GM18498 (cell line): Measurements from ENCODE around the gene JAK1.
"Not testable (repeated sequence)": the region's sequence is repeated elsewhere in the genome, so short reads cannot be mapped to it uniquely, and the experiment has no call there.

Source experiments
- ATAC-seq: cut with Tn5 transposase; IDR thresholded peaks from one replicate; pipeline ENCODE4 v1.9.1; 2021; ENCODE audit warnings: mild to moderate bottlenecking, moderate library complexity; ENCODE audit not compliant: unreplicated experiment

JAK1 gene

GRCh38 chr1:64844175-64844574, 122.2 kb downstream of the JAK1 start:
- no peak for ATAC-seq

GRCh38 chr1:64843675-64844074, 122.7 kb downstream of the JAK1 start:
- ATAC-seq: no peak

DNA sequence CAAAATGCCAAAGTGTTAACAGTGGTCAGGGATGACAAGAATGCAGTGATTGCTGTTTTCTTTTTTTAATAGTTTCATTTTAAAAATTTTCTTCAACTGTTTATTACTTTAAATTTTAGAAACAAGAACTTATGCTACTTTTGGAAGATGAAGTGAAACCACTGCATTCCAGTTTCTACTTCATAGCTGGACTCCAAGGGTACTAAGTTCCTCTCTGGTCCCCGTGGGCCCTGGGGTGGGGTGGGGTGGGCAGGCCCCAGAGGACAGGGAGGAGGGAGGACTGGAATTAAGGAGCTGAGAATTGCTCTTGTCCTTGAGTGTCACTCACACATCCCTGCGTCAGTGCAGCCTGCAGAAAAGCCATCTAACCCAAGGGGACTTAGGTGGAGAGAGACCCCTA, 124.1 kb downstream of the JAK1 start:
- ATAC-seq: no peak

DNA sequence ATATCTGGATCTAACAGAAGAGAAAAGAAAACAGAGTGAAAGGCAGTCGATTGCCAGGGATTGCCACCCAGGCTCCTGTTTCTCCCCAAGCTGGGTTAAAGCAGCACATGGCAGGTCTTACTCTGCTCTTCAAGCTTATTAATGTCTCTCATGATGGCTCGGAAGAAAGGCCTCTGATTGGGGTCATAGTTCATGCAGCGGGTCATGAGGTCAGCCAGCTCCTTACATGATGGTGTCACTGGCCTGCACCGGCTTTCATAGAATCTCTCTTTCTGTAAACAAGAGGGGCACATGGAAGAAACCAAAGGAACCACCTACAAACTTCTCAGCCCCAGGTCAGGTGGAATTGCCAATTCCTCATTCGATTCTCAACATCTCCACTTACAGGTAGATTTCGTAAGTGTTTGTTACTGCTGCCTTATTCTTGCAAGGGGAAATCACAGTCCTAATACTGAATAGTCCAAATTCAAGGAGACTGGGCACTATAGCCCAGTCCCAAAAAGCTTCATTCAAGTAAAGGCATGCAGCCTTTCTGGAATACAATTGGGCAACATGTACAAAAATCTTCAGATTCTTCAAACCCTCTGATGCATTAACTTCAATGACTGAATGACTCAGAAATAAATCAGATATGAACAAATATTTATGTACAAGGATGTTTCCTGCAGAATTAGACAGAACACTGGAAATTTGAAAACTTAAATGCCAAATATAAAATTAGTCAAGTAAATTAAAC, 124.9 kb downstream of the JAK1 start:
- no peak for ATAC-seq

GRCh38 chr1:64839732-64840405, 126.5 kb downstream of the JAK1 start:
- ATAC-seq: no peak

GRCh38 chr1:64839261-64839660, 127.1 kb downstream of the JAK1 start:
- ATAC-seq: no peak

GRCh38 chr1:64838486-64838885, 127.9 kb downstream of the JAK1 start:
- ATAC-seq: no peak

GRCh38 chr1:64836802-64837201, 129.5 kb downstream of the JAK1 start:
- ATAC-seq: no peak

- no peak for ATAC-seq
These were observed 131.6 kb downstream of the JAK1 start for GRCh38 chr1:64834734-64835133.

- no peak for ATAC-seq
These were observed 136.2 kb downstream of the JAK1 start for GRCh38 chr1:64830030-64830651.

GRCh38 chr1:64829411-64830029, 136.8 kb downstream of the JAK1 start:
- ATAC-seq: no peak

DNA sequence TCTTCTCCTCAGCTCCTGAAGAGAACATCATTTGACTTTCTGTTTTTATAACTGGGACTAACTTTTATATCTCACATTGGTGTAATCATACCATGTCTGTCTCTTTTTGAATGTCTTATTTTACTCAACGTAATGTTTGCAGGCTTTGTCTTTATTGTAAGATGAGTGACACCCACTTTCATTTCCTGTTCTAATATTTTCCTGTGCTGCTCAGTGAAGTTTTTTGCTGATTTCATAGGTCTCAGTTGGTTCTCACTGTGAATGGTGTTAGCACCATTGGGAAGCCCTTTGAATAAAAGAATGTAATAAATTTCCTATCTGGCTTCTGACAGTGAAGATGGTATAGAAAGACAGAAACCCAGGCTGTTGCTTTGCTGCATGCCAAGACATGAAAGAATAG, 137.5 kb downstream of the JAK1 start:
- no peak for ATAC-seq

GRCh38 chr1:64826991-64827390, 139.4 kb downstream of the JAK1 start:
- ATAC-seq: peak; percentile 74

DNA sequence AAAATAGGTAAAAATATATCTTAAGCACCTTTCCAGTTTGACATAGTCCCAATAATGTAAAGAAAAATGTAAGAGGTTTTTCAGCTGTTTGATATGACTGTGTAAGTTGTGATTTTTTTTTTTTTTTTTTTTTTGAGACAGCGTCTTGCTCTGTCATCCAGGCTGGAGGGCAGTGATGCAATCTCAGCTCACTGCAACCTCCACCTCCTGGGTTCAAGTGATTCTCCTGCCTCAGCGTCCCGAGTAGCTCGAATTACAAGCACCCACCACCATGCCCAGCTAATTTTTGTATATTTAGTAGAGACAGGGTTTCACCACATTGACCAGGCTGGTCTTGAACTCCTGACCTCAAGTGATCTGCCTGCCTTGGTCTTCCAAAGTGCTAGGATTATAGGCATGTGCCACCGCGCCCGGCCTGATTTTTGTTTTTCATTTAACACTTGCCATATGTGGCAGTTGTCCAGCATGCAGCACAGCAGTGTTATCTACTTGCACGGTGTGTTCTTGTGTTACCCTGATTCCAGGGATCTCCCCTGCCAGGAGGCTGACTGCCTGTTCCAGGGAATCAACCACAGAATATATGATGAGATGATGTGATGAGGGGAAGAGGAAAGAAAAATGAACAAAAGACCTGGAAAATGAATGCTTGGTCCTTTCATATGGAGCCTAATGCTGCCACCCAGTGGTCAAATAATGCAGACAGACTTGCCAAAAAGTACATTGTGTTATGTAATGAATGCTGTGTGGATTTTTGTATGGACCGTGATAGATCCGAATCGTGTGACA, 142.5 kb downstream of the JAK1 start:
- ATAC-seq: peak; percentile 61

DNA sequence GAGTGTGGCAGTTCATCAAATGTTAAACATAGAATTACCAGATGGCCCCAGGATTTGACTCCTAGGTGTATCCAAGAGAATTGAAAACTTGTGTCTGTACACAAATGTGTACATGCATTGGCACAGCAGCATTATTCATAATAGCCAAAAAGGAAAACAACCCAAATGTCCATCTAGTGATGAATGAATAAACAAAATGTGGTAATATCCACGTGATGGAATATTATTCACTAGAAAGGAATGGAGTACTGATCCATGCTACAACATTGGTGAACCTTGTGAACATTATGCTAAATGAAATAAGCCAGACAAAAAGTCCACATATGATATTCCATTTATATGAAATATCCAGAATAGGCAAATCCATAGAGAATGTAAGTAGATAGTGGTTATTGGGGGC, 143.7 kb downstream of the JAK1 start:
- no peak for ATAC-seq

DNA sequence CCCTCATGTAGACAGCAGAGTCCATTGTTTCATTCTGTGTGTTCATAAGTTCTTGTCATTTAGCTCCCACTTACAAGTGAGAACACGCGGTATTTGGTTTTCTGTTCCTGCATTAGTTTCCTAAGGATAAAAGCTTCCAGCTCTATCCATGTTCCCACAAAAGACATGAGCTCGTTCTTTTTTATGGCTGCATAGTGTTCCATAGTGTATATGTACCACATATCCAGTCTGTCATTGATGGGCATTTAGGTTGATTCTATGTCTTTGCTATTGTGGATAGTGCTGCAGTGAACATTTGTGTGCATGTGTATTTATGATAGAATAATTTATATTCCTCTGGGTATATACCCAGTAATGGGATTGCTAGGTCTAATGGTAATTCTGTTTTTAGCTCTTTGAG, 145.8 kb downstream of the JAK1 start:
- ATAC-seq: not testable (repeated sequence)

DNA sequence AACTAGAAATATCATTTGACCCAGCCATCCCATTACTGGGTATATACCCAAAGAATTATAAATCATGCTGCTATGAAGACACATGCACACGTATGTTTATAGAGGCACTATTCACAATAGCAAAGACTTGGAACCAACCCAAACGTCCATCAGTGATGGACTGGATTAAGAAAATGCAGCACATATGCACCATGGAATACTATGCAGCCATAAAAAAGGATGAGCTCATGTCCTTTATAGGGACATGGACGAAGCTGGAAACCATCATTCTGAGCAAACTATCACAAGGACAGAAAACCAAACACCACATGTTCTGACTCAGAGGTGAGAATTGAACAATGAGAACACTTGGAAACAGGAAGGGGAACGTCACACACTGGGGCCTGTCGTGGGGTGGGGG, 149.0 kb downstream of the JAK1 start:
- ATAC-seq: not testable (repeated sequence)

- no peak for ATAC-seq
These were observed 151.9 kb downstream of the JAK1 start for GRCh38 chr1:64814427-64814826.

- ATAC-seq: no peak
These were observed 155.2 kb downstream of the JAK1 start for GRCh38 chr1:64811131-64811530.

GRCh38 chr1:64810001-64810400, 156.3 kb downstream of the JAK1 start:
- no peak for ATAC-seq

GRCh38 chr1:64809309-64809708, 157.0 kb downstream of the JAK1 start:
- ATAC-seq: no peak
